Body of pancreas (tissue), 4 donors: ENCODE data around the gene SMIM30. TPM values are rescaled to one million over a fixed set of nuclear protein-coding genes. Genes with fewer than 3 reads are reported as not detected.
A peak's percentile ranks its signal among the peaks of the same experiment; 100 is the strongest.

Source experiments
- ATAC-seq: fragments of 150-250 bp; one replicate; pipeline ENCODE4 v1.9.1; 2016
- DNase-seq, 4 donors: peaks; one replicate each; pipeline ENCODE4 v3.0.0-alpha.2; 2019
- H3K27ac ChIP-seq, 4 donors: fragments of 200-600 bp; sonication (generic); 1 replicate in 3 of 4; 2 replicates in 1 of 4; pipeline versions ENCODE4 v1.5.1 to v1.6.1; 2016 to 2019; ENCODE audit warnings: mild to moderate bottlenecking in 1 of 4, mixed read lengths in 1 of 4, moderate library complexity in 1 of 4
- H3K27me3 ChIP-seq, 2 donors: fragments of 200-600 bp; sonication (generic); one replicate each; pipeline ENCODE4 v1.6.0; 2016; ENCODE audit warnings: mild to moderate bottlenecking in 1 of 2
- H3K36me3 ChIP-seq, 2 donors: fragments of 200-600 bp; sonication (generic); replicated peaks in 1 of 2; 2 replicates each; pipeline ENCODE4 v1.5.1; 2016; ENCODE audit warnings: low read depth in 2 of 2; ENCODE audit not compliant: insufficient read depth in 1 of 2
- H3K4me1 ChIP-seq: fragments of 200-600 bp; sonication (generic); one replicate; pipeline ENCODE4 v1.6.0; 2016
- H3K4me3 ChIP-seq, 2 donors: fragments of 200-600 bp; sonication (generic); 1 replicate in 1 of 2; 2 replicates in 1 of 2; pipeline ENCODE4 v1.5.1; 2016 to 2019
- H3K9me3 ChIP-seq, 3 donors: fragments of 200-600 bp; sonication (generic); 1 replicate in 2 of 3; 2 replicates in 1 of 3; pipeline ENCODE4 v1.5.1; 2016
- POLR2A ChIP-seq, 3 donors: fragments of 450-650 bp; IDR thresholded peaks; one replicate each; pipeline ENCODE4 v1.6.1; 2016; ENCODE audit warnings: antibody characterized with exemption in 3 of 3, mild to moderate bottlenecking in 2 of 3
- WGBS, 2 donors: methylation state at CpG; one replicate each; pipeline ENCODE4 v1.1.5; 2017; 5-methylcytosine and 5-hydroxymethylcytosine counted together
- intact Hi-C: fragments of 100-400 bp; cut with DNase I; formaldehyde crosslinking; loops from one replicate; pipeline ENCODE4 v1.15.1; 2023
- total RNA-seq, 2 donors: library from RNA; depleted of rRNA; stranded (reverse); fragments of >200 nt; gene quantifications; one replicate each; pipeline ENCODE4 v1.1.0, GENCODE V29; 2016
- TF ChIP-seq, protein P1 (sequence below), 7 experiments: fragments of 450-650 bp in 4 of 7; fragments of 200-600 bp in 3 of 7; sonication (generic) in 3 of 7; IDR thresholded peaks; one replicate each; pipeline ENCODE4 v1.5.1; 2016 to 2019; ENCODE audit warnings: antibody characterized with exemption in 7 of 7

The SMIM30 gene
- total RNA-seq, 2 donors from 2014 or later: 6.9 to 19.7 TPM

- no peak for TF ChIP-seq POLR2A (IDR thresholded peaks at IDR 0.05)
- TF ChIP-seq, protein P1, sequence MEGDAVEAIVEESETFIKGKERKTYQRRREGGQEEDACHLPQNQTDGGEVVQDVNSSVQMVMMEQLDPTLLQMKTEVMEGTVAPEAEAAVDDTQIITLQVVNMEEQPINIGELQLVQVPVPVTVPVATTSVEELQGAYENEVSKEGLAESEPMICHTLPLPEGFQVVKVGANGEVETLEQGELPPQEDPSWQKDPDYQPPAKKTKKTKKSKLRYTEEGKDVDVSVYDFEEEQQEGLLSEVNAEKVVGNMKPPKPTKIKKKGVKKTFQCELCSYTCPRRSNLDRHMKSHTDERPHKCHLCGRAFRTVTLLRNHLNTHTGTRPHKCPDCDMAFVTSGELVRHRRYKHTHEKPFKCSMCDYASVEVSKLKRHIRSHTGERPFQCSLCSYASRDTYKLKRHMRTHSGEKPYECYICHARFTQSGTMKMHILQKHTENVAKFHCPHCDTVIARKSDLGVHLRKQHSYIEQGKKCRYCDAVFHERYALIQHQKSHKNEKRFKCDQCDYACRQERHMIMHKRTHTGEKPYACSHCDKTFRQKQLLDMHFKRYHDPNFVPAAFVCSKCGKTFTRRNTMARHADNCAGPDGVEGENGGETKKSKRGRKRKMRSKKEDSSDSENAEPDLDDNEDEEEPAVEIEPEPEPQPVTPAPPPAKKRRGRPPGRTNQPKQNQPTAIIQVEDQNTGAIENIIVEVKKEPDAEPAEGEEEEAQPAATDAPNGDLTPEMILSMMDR (IDR thresholded peaks at IDR 0.05): no peak
- no peaks in the 10 kb centered on the region for H3K36me3 ChIP-seq
- DNase-seq (peak; percentile 21 to 61 (median 40)), ATAC-seq (peak; percentile 82)
- intact Hi-C loops: no loop called here
- H3K27ac ChIP-seq: peak within 1 kb of the TSS in 1 of 4 donors; percentile 28
- H3K4me3 ChIP-seq: no peak within 1 kb of the TSS
- H3K27me3 ChIP-seq: no peaks in the 10 kb centered on the region
- no peaks in the 10 kb centered on the region for H3K9me3 ChIP-seq
- 1 to 4% methylated on average over 8 to 22 of the region's 29 CpGs for WGBS, 2 donors
- H3K4me1 ChIP-seq: peaks cover 6% of the 10 kb centered on the region
Observed at GRCh38 chr7:113086431-113086888, 31.9 kb downstream of the SMIM30 start, which contains the start of gene GPR85. TSS of gene GPR85 (minus strand) at chr7:113086827. CDS start at chr7:113084721, 2,106 bp downstream.

GRCh38 chr7:113085781-113086390 lies 32.5 kb downstream of the SMIM30 start:
- no peaks in the 10 kb centered on the region for H3K9me3 ChIP-seq
- TF ChIP-seq POLR2A (IDR thresholded peaks at IDR 0.05): no peak
- TF ChIP-seq, protein P1 (IDR thresholded peaks at IDR 0.05): no peak
- DNase-seq: peak in 1 of 4 donors; percentile 1
- no peak overlapping the region for H3K4me3 ChIP-seq
- H3K27me3 ChIP-seq: no peaks in the 10 kb centered on the region
- intact Hi-C loops: no loop called here
- ATAC-seq: peak; percentile 28
- H3K36me3 ChIP-seq: no peaks in the 10 kb centered on the region
- peaks cover 6% of the 10 kb centered on the region for H3K4me1 ChIP-seq
- WGBS, 2 donors: 21 to 27% methylated on average over 16 of the region's 16 CpGs
- H3K27ac ChIP-seq: no peak overlapping the region

- H3K9me3 ChIP-seq: no peaks in the 10 kb centered on the region
- DNase-seq: no peak
- TF ChIP-seq, protein P1 (IDR thresholded peaks at IDR 0.05): no peak
- no peak for TF ChIP-seq POLR2A (IDR thresholded peaks at IDR 0.05)
- H3K27me3 ChIP-seq: no peaks in the 10 kb centered on the region
- peaks cover 6% of the 10 kb centered on the region for H3K4me1 ChIP-seq
- intact Hi-C loops: no loop called here
- no peak overlapping the region for H3K27ac ChIP-seq
- no peak for ATAC-seq
- no peak overlapping the region for H3K4me3 ChIP-seq
- WGBS, 2 donors: 64 to 76% methylated on average over 4 of the region's 4 CpGs
- H3K36me3 ChIP-seq: no peaks in the 10 kb centered on the region
Observed at GRCh38 chr7:113084496-113085172, 33.7 kb downstream of the SMIM30 start.

GRCh38 chr7:113083816-113084495 lies 34.4 kb downstream of the SMIM30 start:
- Histone ChIP-seq H3K36me3 (no peaks in the 10 kb centered on the region), H3K27ac (no peak overlapping the region), H3K4me1 (peaks cover 6% of the 10 kb centered on the region), H3K27me3 (no peaks in the 10 kb centered on the region), H3K9me3 (no peaks in the 10 kb centered on the region), H3K4me3 (no peak overlapping the region)
- intact Hi-C loops: no loop called here
- TF ChIP-seq, protein P1 (IDR thresholded peaks at IDR 0.05): no peak
- TF ChIP-seq POLR2A (IDR thresholded peaks at IDR 0.05): no peak
- ATAC-seq (no peak), DNase-seq (no peak)
- WGBS, 2 donors: 76 to 79% methylated on average over 10 of the region's 10 CpGs
